Measurements from ENCODE around the gene CKAP5. TPM values are rescaled to one million over a fixed set of nuclear protein-coding genes. Genes with fewer than 3 reads are reported as not detected.

CKAP5 gene
- total RNA-seq, 1 experiment from 2014 or later, result 166 TPM

DNA sequence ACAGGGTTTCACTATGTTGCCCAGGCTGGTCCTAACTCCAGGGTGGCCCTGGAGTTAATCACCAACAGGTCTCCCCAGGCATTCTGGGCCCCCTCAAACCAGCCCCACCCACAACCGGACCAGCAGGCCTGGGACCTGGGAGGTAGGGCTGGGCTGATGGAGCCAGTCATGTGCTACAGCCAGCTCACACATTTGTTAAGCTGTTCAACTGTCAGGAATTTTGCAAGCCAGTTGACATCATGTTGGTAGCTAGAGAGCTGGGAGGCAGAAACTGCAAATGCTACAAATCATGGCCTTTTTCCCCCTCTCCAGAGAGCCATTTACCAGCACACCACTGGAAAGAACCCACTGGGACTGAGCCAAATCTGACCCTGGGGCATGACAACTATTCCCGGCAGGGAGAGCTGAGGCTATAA is 152.5 kb downstream of the CKAP5 start (continued):
- TF ChIP-seq, protein P1, sequence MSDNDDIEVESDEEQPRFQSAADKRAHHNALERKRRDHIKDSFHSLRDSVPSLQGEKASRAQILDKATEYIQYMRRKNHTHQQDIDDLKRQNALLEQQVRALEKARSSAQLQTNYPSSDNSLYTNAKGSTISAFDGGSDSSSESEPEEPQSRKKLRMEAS (IDR thresholded peaks at IDR 0.05), result no peak
- TF ChIP-seq SP1 (IDR thresholded peaks at IDR 0.05; ENCODE audit: low read depth) (no peak), CEBPB (IDR thresholded peaks at IDR 0.05; ENCODE audit: low read depth) (no peak), FOSL1 (IDR thresholded peaks at IDR 0.05; ENCODE audit: low read depth) (no peak)

Small RNA genes lying within 50 kb of the gene (microRNA-seq; reads per million reads assigned to microRNA genes)
- gene MIR5582 (ENCODE audit: borderline number of aligned reads), result 16.5 reads per million, percentile 39 among the genes with 10 or more reads in this experiment

Other genes starting within 250 kb of the CKAP5 start
- 1.9 TPM for gene HARBI1, start 229.1 kb downstream of the CKAP5 start, total RNA-seq (2021; ENCODE audit: unreplicated experiment)
- gene ATG13, start 228.7 kb downstream of the CKAP5 start, total RNA-seq (2021; ENCODE audit: unreplicated experiment), result 69.2 TPM
- gene ARHGAP1, start 145.7 kb downstream of the CKAP5 start, total RNA-seq (2021; ENCODE audit: unreplicated experiment), result 36.9 TPM
- gene ZNF408, start 145.2 kb downstream of the CKAP5 start, total RNA-seq (2021; ENCODE audit: unreplicated experiment), result 14.4 TPM
- gene F2, start 127.1 kb downstream of the CKAP5 start, total RNA-seq (2021; ENCODE audit: unreplicated experiment), result 0.47 TPM
- 7.4 TPM for gene LRP4, start 72.3 kb upstream of the CKAP5 start, total RNA-seq (2021; ENCODE audit: unreplicated experiment)
- gene CSTPP1, start 90.5 kb upstream of the CKAP5 start, total RNA-seq (2021; ENCODE audit: unreplicated experiment), result 24.7 TPM